ENCODE results near the gene GULP1. TPM values are rescaled to one million over a fixed set of nuclear protein-coding genes. Genes with fewer than 3 reads are reported as not detected.

Gene GULP1
- total RNA-seq, 1 donor from 2014 or later, result 22.8 TPM

DNA sequence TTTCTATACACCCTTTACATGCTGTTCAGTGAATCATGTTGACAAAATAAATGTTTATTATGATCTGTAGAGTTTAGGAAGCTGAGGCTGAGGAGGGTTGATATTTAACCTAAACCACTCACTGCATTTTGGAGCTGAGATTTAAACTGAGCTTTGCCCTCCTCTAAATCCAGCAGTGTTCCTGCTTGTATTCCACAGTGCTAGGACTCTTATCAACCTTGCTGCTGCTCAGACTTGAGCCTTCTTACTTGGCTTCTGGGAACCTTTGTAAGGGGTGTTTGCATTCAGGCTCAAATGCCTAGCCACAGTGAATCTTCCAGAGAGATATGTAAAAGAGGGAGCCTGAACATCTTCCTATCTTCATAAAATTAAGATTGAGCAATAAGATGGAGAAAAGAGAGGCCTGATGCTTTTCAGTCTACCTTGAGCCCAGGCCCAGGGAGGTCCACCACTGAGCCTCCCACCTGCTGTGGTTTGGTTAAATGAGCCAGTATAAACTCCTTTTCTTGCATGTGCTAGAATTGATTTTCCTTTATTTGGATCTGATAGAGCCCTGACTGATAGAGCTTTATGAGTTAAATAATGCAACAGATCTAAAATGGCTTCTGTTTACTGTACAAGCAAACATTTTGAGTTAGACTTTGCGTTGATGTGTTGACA, 149.7 kb downstream of the GULP1 start:
- Mint-ChIP-seq H3K9me3 (ENCODE audit: unreplicated experiment) (no peaks in the 10 kb centered on the region), H3K4me1 (ENCODE audit: unreplicated experiment) (no peaks in the 10 kb centered on the region), H3K27ac (ENCODE audit: unreplicated experiment) (no peak overlapping the region), H3K4me3 (ENCODE audit: unreplicated experiment) (no peak overlapping the region), H3K27me3 (ENCODE audit: unreplicated experiment) (no peaks in the 10 kb centered on the region), H3K36me3 (ENCODE audit: low read depth, unreplicated experiment) (no peaks in the 10 kb centered on the region)
- DNase-seq (ENCODE audit: low spot score), result no peak
- no peak for TF ChIP-seq CTCF (IDR thresholded peaks at IDR 0.05; ENCODE audit: unreplicated experiment)

DNA sequence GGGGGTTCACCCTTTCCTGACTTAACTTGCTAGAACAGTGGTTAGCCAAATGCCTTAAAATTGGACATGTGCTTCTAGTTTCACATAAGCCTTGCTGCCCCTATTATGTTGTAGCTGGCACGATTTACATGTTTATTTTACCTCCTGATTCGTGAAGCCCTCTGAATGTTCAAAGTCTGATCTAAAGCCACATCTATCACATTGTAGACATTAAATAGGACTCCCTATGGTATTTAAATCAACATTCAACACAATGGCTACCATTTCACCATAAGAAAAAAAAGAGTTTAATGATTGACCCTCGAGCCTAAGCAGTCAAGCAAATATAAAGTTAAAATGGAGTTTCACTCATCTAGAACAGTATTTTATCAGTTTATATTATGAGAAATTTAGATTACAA, 151.5 kb downstream of the GULP1 start:
- H3K4me1 Mint-ChIP-seq (ENCODE audit: unreplicated experiment), result no peaks in the 10 kb centered on the region
- no peak for DNase-seq (ENCODE audit: low spot score)
- no peak for TF ChIP-seq CTCF (IDR thresholded peaks at IDR 0.05; ENCODE audit: unreplicated experiment)
- no peak overlapping the region for H3K27ac Mint-ChIP-seq (ENCODE audit: unreplicated experiment)
- H3K9me3 Mint-ChIP-seq (ENCODE audit: unreplicated experiment), result no peaks in the 10 kb centered on the region
- H3K36me3 Mint-ChIP-seq (ENCODE audit: low read depth, unreplicated experiment), result no peaks in the 10 kb centered on the region
- no peaks in the 10 kb centered on the region for H3K27me3 Mint-ChIP-seq (ENCODE audit: unreplicated experiment)
- no peak overlapping the region for H3K4me3 Mint-ChIP-seq (ENCODE audit: unreplicated experiment)

- TF ChIP-seq CTCF (IDR thresholded peaks at IDR 0.05; ENCODE audit: unreplicated experiment), result no peak
- no peak overlapping the region for H3K27ac Mint-ChIP-seq (ENCODE audit: unreplicated experiment)
- no peaks in the 10 kb centered on the region for H3K4me1 Mint-ChIP-seq (ENCODE audit: unreplicated experiment)
- H3K27me3 Mint-ChIP-seq (ENCODE audit: unreplicated experiment), result no peaks in the 10 kb centered on the region
- H3K4me3 Mint-ChIP-seq (ENCODE audit: unreplicated experiment), result no peak overlapping the region
- no peaks in the 10 kb centered on the region for H3K9me3 Mint-ChIP-seq (ENCODE audit: unreplicated experiment)
- no peaks in the 10 kb centered on the region for H3K36me3 Mint-ChIP-seq (ENCODE audit: low read depth, unreplicated experiment)
- DNase-seq (ENCODE audit: low spot score), result no peak
Measured at GRCh38 chr2:188444106-188444835, 152.6 kb downstream of the GULP1 start.

GRCh38 chr2:188449561-188449960, 157.9 kb downstream of the GULP1 start:
- no peak for DNase-seq (ENCODE audit: low spot score)
- peaks cover 12% of the 10 kb centered on the region for H3K36me3 Mint-ChIP-seq (ENCODE audit: low read depth, unreplicated experiment)
- TF ChIP-seq CTCF (IDR thresholded peaks at IDR 0.05; ENCODE audit: unreplicated experiment), result no peak
- H3K27ac Mint-ChIP-seq (ENCODE audit: unreplicated experiment), result no peak overlapping the region
- H3K9me3 Mint-ChIP-seq (ENCODE audit: unreplicated experiment), result no peaks in the 10 kb centered on the region
- no peaks in the 10 kb centered on the region for H3K4me1 Mint-ChIP-seq (ENCODE audit: unreplicated experiment)
- H3K27me3 Mint-ChIP-seq (ENCODE audit: unreplicated experiment), result no peaks in the 10 kb centered on the region
- no peak overlapping the region for H3K4me3 Mint-ChIP-seq (ENCODE audit: unreplicated experiment)

- Mint-ChIP-seq H3K4me3 (ENCODE audit: unreplicated experiment) (no peak overlapping the region), H3K4me1 (ENCODE audit: unreplicated experiment) (no peaks in the 10 kb centered on the region), H3K9me3 (ENCODE audit: unreplicated experiment) (no peaks in the 10 kb centered on the region), H3K36me3 (ENCODE audit: low read depth, unreplicated experiment) (peaks cover 14% of the 10 kb centered on the region), H3K27me3 (ENCODE audit: unreplicated experiment) (no peaks in the 10 kb centered on the region), H3K27ac (ENCODE audit: unreplicated experiment) (no peak overlapping the region)
- TF ChIP-seq CTCF (IDR thresholded peaks at IDR 0.05; ENCODE audit: unreplicated experiment), result no peak
- no peak for DNase-seq (ENCODE audit: low spot score)
Measured at GRCh38 chr2:188449971-188450370, 158.3 kb downstream of the GULP1 start.
